Activated CD4-positive, alpha-beta T cell treated with anti-CD3 and anti-CD28 coated beads for 48 hours (primary cell): ENCODE measurements around the gene NKX3-2.

Source experiments
- DNase-seq: peaks from one replicate; pipeline ENCODE4 v3.0.0-alpha.2; 2020

NKX3-2 gene

GRCh38 chr4:13544606-13545393, 492 bp upstream of the NKX3-2 start:
- DNase-seq: peak; percentile 75

GRCh38 chr4:13543032-13543838, 1.1 kb downstream of the NKX3-2 start:
- DNase-seq: no peak

- no peak for DNase-seq
Observed at GRCh38 chr4:13542577-13543031, 1.7 kb downstream of the NKX3-2 start.

- DNase-seq: peak; percentile 52
Observed at GRCh38 chr4:13541720-13542576, 2.4 kb downstream of the NKX3-2 start.

GRCh38 chr4:13541176-13541604, 3.1 kb downstream of the NKX3-2 start:
- no peak for DNase-seq

- no peak for DNase-seq
Observed at GRCh38 chr4:13540446-13541175, 3.7 kb downstream of the NKX3-2 start.

- DNase-seq: no peak
Observed at GRCh38 chr4:13539619-13540445, 4.5 kb downstream of the NKX3-2 start.

- no peak for DNase-seq
Observed at GRCh38 chr4:13539047-13539618, 5.2 kb downstream of the NKX3-2 start.

- DNase-seq: no peak
Observed at GRCh38 chr4:13538427-13538973, 5.8 kb downstream of the NKX3-2 start.

GRCh38 chr4:13537832-13538177, 6.5 kb downstream of the NKX3-2 start:
- DNase-seq: no peak

GRCh38 chr4:13537011-13537831, 7.1 kb downstream of the NKX3-2 start:
- no peak for DNase-seq

GRCh38 chr4:13536607-13537006, 7.7 kb downstream of the NKX3-2 start:
- DNase-seq: no peak

GRCh38 chr4:13535708-13536361, 8.5 kb downstream of the NKX3-2 start:
- DNase-seq: no peak

GRCh38 chr4:13535118-13535517, 9.2 kb downstream of the NKX3-2 start:
- no peak for DNase-seq

GRCh38 chr4:13534344-13535063, 9.8 kb downstream of the NKX3-2 start:
- DNase-seq: no peak

GRCh38 chr4:13533670-13534343, 10.5 kb downstream of the NKX3-2 start:
- no peak for DNase-seq

GRCh38 chr4:13531625-13531998, 12.7 kb downstream of the NKX3-2 start:
- no peak for DNase-seq
